NT2/D1 (cell line): ENCODE data around the gene PODN.

Experiments used
- YY1 ChIP-seq: IDR thresholded peaks from 2 replicates; pipeline ENCODE4 v1.6.1; 2011; ENCODE audit not compliant: insufficient read length, insufficient read depth
- ZNF274 ChIP-seq: IDR thresholded peaks from 2 replicates; pipeline ENCODE4 v1.6.1; 2011; ENCODE audit warnings: mild to moderate bottlenecking, low read depth, low read length

DNA sequence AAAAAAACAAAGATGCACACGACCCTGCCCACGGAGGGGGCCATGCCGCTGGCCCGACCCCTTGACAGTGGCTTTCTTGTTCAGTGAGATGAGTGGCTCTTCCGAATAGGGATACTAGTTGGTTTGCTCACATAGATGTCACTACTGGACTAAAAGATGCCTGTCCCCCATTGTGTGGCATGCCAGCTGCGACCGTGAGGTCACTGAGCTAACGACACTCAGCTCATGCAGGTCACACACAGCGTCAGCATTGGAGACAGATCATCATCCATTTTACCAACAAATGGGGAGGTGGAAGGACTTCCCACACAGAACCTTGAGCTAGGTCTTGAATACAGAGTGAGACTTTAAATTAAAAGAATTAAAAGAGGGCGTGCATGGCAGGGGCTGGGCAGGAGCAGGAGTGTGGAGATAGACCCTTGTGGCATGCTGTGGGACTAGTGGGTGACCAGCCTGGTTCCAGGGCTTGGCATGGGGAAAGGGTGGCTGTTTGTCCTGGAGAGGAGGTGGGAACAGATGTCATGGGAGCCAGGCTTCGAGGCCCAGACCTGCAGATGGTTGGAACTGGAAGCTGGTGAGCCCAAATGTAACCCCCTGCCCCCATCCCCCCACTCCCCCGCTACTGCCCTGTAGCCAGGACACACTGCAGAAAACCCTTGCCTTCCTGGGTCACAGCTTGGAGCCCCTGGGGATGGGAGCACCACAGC lies 68.0 kb downstream of the PODN start:
- TF ChIP-seq YY1 (no peak), ZNF274 (no peak)
